22Rv1 (cell line): ENCODE data around the gene HPS1.

ENCODE experiments used
- CTCF ChIP-seq: fragments of 450-650 bp; IDR thresholded peaks from 2 replicates; pipeline ENCODE4 v1.5.1; 2017; ENCODE audit warnings: mild to moderate bottlenecking
- ZFX ChIP-seq: fragments of 450-650 bp; IDR thresholded peaks from 2 replicates; pipeline ENCODE4 v1.6.1; 2017; ENCODE audit warnings: antibody characterized with exemption, borderline replicate concordance

DNA sequence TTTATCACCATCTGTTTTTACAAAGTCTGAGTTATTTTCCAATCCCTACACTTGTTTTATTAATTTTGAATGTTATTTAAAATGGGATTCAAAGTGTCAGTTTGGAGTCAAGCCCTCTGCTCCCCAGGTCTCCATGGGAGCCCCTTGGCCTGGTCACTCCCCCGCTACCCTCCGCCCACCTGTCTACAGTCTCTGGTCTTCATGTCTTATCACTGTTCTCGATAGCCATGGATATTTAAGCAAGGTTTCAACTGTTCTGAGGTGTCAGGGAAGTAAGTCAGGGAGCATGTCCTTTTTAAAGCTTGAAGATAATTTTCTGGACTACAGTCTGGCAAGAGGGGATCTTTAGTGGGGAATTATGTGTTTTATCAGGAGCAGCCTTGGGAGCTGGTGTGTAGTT, 19.1 kb upstream of the HPS1 start:
- no peak for TF ChIP-seq CTCF
- no peak for TF ChIP-seq ZFX
